Measurements from ENCODE around the gene ILK. TPM values are rescaled to one million over a fixed set of nuclear protein-coding genes. Genes with fewer than 3 reads are reported as not detected.
A peak's percentile ranks its signal among the peaks of the same experiment; 100 is the strongest.

ILK gene
- total RNA-seq, 2 experiments from 2014 or later: 65.2 to 65.7 TPM

DNA sequence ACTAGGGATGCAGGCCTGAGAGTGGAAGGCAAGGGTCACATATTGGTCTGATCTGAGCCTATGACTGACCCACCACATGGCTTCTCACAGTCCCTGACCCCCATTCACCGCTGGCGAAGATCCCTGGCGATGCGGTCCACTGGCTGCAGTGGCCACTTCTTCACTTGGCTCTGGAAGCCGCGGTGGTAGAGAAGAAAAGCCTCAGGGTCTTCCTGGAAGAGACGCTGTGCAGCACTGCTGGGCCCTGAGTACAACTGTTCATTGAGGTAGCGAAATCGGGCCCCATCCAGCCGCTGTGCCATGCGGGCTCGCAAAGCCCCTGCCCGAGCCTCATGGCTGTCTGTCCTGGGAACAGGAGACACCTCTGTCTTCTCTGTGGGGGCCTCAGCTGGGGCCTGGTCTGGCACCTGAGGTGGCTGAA is 2.5 kb upstream of the ILK start:
- H3K36me3 Mint-ChIP-seq (ENCODE audit: low read depth): peaks cover 28% of the 10 kb centered on the region

GRCh38 chr11:6602096-6602940 is 1.3 kb upstream of the ILK start:
- Mint-ChIP-seq H3K4me3 (no peak overlapping the region), H3K4me1 (ENCODE audit: low read depth) (peaks cover 30% of the 10 kb centered on the region), H3K9me3 (no peaks in the 10 kb centered on the region), H3K27ac (peak overlapping the region; percentile 47), H3K36me3 (ENCODE audit: low read depth) (peaks cover 24% of the 10 kb centered on the region), H3K27me3 (ENCODE audit: low read depth) (no peaks in the 10 kb centered on the region)
- DNase-seq: no peak
- intact Hi-C loops (cut with micrococcal nuclease): loop anchor here (10.0 kb wide), 1 partner anchor 912 kb away; the partner anchor contains the start of gene PPFIBP2
- CTCF ChIA-PET: interaction anchor here (0.9 to 4.6 kb wide), 5 partner anchors 16 to 155 kb away, joined by 3 to 37 read pairs (median 10); partner anchors contain the start of genes MRPL17 and TPP1

More for the DNA sequence above, 2.5 kb upstream of the ILK start:
- Mint-ChIP-seq H3K4me3 (no peak overlapping the region), H3K27me3 (ENCODE audit: low read depth) (no peaks in the 10 kb centered on the region), H3K27ac (no peak overlapping the region), H3K9me3 (no peaks in the 10 kb centered on the region), H3K4me1 (ENCODE audit: low read depth) (peaks cover 31% of the 10 kb centered on the region)
- DNase-seq: no peak
- CTCF ChIA-PET: interaction anchor here (4.6 kb wide), 1 partner anchor 83 kb away, joined by 37 read pairs; the partner anchor contains the start of gene MRPL17
- intact Hi-C loops (cut with micrococcal nuclease): loop anchor here (10.0 kb wide), 1 partner anchor 914 kb away; the partner anchor contains the start of gene PPFIBP2

DNA sequence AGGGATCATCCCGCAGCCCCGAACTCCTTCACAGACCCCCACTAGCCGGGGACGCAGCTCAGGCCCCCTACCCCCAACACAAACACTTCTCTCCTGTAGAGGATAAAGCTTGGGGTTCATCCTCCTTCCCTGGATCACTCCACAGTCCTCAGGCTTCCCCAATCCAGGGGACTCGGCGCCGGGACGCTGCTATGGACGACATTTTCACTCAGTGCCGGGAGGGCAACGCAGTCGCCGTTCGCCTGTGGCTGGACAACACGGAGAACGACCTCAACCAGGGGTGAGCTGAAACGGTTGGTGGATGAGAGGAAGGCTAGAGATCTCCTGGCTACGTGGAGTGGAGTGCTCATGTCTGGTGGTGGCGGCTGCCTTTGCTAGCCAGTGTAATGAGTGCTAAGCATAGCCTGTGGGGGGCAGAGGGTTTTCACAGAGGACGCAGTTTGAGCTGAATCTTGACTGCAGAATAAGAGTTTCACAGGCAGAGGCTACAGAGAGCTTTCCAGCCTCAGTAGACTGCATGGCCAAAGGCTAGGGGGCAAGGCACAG is 580 bp downstream of the ILK start:
- peaks cover 20% of the 10 kb centered on the region for H3K36me3 Mint-ChIP-seq (ENCODE audit: low read depth)
- peaks cover 33% of the 10 kb centered on the region for H3K4me1 Mint-ChIP-seq (ENCODE audit: low read depth)
- H3K27ac Mint-ChIP-seq: no peak overlapping the region
- no peak overlapping the region for H3K4me3 Mint-ChIP-seq
- DNase-seq: peak; percentile 76
- intact Hi-C loops (cut with micrococcal nuclease): loop anchor here (1.0 to 10.0 kb wide), 7 partner anchors 15 to 911 kb away; partner anchors contain the start of genes ARFIP2, MRPL17, PPFIBP2 and SMPD1
- H3K9me3 Mint-ChIP-seq: no peaks in the 10 kb centered on the region
- H3K27me3 Mint-ChIP-seq (ENCODE audit: low read depth): no peaks in the 10 kb centered on the region
- CTCF ChIA-PET: interaction anchor here (0.5 to 4.6 kb wide), 13 partner anchors 11 to 133 kb away, joined by 3 to 37 read pairs (median 5); partner anchors contain the start of genes MRPL17 and TPP1

- no peaks in the 10 kb centered on the region for H3K9me3 Mint-ChIP-seq
- DNase-seq: no peak
- H3K4me1 Mint-ChIP-seq (ENCODE audit: low read depth): peaks cover 32% of the 10 kb centered on the region
- no peaks in the 10 kb centered on the region for H3K27me3 Mint-ChIP-seq (ENCODE audit: low read depth)
- CTCF ChIA-PET: interaction anchor here (0.6 to 4.6 kb wide), 12 partner anchors 12 to 133 kb away, joined by 3 to 37 read pairs (median 6); partner anchors contain the start of genes MRPL17 and TPP1
- no peak overlapping the region for H3K4me3 Mint-ChIP-seq
- intact Hi-C loops (cut with micrococcal nuclease): loop anchor here (1.0 to 10.0 kb wide), 9 partner anchors 14 to 1068 kb away; partner anchors contain the start of genes ARFIP2, CYB5R2, MRPL17 and PPFIBP2
- H3K27ac Mint-ChIP-seq: no peak overlapping the region
- peaks cover 19% of the 10 kb centered on the region for H3K36me3 Mint-ChIP-seq (ENCODE audit: low read depth)
Observed at GRCh38 chr11:6604790-6605189, 1.2 kb downstream of the ILK start.

DNA sequence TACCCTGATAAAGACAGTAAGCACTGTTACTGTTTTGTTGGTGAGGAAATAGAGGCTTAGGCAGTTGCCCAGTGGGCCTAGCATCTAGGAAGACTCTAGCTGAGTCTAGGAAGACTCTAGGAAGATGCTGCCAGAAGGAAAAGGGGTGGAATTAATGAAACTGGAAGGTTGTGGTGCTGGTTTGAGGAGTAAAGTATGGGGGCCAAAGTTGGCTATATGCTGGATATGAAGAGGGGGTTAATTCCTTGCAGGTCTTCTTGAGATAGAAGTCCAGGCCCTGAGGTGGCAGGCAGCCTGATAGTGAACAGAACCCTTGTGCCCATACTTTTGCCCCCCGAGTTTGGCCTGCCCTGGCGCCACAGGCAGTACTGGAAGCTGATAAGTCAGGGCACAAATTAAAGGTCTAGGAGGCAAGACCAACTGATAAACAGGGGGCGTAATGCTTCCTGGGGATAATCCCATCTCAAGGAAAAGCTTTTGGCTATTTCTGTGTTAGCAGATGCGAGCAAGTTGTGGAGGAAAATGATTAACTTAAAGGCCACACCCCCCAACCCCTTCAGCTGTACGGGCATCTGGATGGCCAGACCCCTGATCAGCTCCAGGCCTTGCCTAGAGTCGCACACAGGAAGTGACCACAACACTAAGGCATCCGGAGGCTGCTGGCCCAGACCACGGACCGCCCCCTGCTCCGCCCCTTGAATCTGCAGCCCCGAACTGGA is 3.1 kb downstream of the ILK start:
- intact Hi-C loops (cut with micrococcal nuclease): loop anchor here (1.0 to 10.0 kb wide), 8 partner anchors 75 to 1066 kb away; partner anchors contain the start of genes CYB5R2, PPFIBP2, TRIM22 and TRIM5

DNA sequence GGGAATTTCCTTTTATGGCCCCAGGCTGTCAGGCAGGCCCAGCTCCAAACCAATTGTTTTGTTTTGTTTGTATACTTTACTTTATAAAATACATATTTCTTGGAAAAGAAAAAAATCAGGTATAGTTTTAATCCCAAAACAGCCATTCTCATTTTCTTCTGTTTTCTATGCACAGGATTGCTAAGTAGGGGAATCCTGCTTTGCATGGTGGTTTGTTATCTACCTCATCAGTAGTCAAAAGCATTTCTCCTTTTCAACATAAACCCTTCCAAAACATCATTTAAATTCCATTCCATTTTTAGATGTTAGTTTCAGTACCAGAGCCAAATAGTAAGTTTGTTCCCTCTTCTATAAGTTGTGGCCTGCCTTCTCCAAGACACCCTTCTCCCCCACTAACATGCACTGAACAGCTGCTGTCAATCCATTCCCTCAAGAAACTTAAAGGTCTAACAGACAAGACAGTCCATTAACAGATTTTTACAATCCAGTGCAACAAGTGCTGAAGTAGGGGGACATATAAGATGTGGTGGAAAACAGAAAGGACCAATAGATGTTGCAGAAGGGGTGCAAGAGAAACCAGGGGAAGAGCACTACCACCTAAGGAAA is 3.7 kb downstream of the ILK start:
- peaks cover 32% of the 10 kb centered on the region for H3K36me3 Mint-ChIP-seq (ENCODE audit: low read depth)
- H3K27me3 Mint-ChIP-seq (ENCODE audit: low read depth): no peaks in the 10 kb centered on the region
- H3K4me3 Mint-ChIP-seq: peak overlapping the region; percentile 39
- intact Hi-C loops (cut with micrococcal nuclease): loop anchor here (1.0 to 10.0 kb wide), 5 partner anchors 128 to 1065 kb away; partner anchors contain the start of genes CYB5R2, PPFIBP2, TRIM22 and TRIM5
- peak; percentile 21 for DNase-seq
- peaks cover 39% of the 10 kb centered on the region for H3K4me1 Mint-ChIP-seq (ENCODE audit: low read depth)
- H3K9me3 Mint-ChIP-seq: no peaks in the 10 kb centered on the region
- CTCF ChIA-PET: interaction anchor here (0.6 to 3.5 kb wide), 3 partner anchors 11 to 81 kb away, joined by 3 to 13 read pairs (median 4); partner anchors contain the start of gene MRPL17
- no peak overlapping the region for H3K27ac Mint-ChIP-seq

More for the DNA sequence above, 3.1 kb downstream of the ILK start:
- peak; percentile 68 for DNase-seq
- Mint-ChIP-seq H3K27me3 (ENCODE audit: low read depth) (no peaks in the 10 kb centered on the region), H3K36me3 (ENCODE audit: low read depth) (peaks cover 33% of the 10 kb centered on the region), H3K4me1 (ENCODE audit: low read depth) (peaks cover 45% of the 10 kb centered on the region), H3K4me3 (peak overlapping the region; percentile 57), H3K27ac (no peak overlapping the region), H3K9me3 (no peaks in the 10 kb centered on the region)
- CTCF ChIA-PET: interaction anchor here (0.6 to 3.5 kb wide), 2 partner anchors 77 to 81 kb away, joined by 3 to 13 read pairs; partner anchors contain the start of gene MRPL17

DNA sequence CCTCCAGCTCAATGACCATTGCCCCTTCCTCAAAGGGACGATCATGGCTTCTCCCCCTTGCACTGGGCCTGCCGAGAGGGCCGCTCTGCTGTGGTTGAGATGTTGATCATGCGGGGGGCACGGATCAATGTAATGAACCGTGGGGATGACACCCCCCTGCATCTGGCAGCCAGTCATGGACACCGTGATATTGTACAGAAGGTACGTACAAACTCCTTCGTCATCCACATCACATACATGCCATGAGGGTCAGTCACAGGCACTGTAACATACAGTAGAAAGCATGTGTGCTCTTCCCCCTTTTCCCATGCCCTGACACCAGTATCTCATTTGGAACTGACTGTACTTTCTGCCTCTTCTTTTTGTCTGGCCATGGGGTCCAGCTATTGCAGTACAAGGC is 4.4 kb downstream of the ILK start:
- Mint-ChIP-seq H3K4me3 (no peak overlapping the region), H3K9me3 (no peaks in the 10 kb centered on the region), H3K27me3 (ENCODE audit: low read depth) (no peaks in the 10 kb centered on the region), H3K4me1 (ENCODE audit: low read depth) (peaks cover 39% of the 10 kb centered on the region), H3K36me3 (ENCODE audit: low read depth) (peaks cover 32% of the 10 kb centered on the region), H3K27ac (peak overlapping the region; percentile 16)
- intact Hi-C loops (cut with micrococcal nuclease): loop anchor here (5.0 to 10.0 kb wide), 3 partner anchors 907 to 1064 kb away; partner anchors contain the start of genes CYB5R2, PPFIBP2, TRIM22 and TRIM5
- CTCF ChIA-PET: interaction anchor here (0.9 to 3.5 kb wide), 2 partner anchors 10 to 75 kb away, joined by 4 to 13 read pairs; partner anchors contain the start of gene MRPL17
- DNase-seq: no peak

DNA sequence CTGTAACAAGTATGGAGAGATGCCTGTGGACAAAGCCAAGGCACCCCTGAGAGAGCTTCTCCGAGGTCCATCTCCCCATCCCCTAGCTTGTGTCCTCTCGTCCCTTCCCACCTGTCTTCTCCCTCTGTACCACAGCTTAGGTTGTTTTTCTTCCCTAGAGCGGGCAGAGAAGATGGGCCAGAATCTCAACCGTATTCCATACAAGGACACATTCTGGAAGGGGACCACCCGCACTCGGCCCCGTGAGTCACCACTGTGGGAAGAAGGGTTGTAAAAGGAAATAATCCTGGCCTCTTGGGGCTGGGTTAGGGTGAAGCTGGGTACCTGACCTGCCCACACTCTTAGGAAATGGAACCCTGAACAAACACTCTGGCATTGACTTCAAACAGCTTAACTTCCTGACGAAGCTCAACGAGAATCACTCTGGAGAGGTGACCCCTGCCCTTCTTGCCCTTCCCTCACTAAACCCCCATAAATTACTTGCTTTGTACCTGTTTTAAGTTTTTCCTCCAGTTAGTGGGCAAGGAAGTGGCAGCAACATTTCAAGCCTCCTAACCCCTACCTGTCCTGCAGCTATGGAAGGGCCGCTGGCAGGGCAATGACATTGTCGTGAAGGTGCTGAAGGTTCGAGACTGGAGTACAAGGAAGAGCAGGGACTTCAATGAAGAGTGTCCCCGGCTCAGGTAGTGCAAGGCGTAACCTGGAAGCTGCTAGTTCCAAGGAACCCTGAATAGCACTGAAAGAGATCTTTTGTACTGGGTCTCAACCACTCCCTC is 5.3 kb downstream of the ILK start:
- intact Hi-C loops (cut with micrococcal nuclease): loop anchor here (5.0 to 10.0 kb wide), 3 partner anchors 906 to 1063 kb away; partner anchors contain the start of genes CYB5R2, PPFIBP2, TRIM22 and TRIM5
- H3K27ac Mint-ChIP-seq: no peak overlapping the region

GRCh38 chr11:6609502-6610015 is 6.0 kb downstream of the ILK start:
- no peak for DNase-seq
- Mint-ChIP-seq H3K27me3 (ENCODE audit: low read depth) (no peaks in the 10 kb centered on the region), H3K9me3 (no peaks in the 10 kb centered on the region), H3K4me1 (ENCODE audit: low read depth) (peaks cover 39% of the 10 kb centered on the region), H3K4me3 (peak overlapping the region; percentile 17), H3K27ac (peak overlapping the region; percentile 32), H3K36me3 (ENCODE audit: low read depth) (peaks cover 32% of the 10 kb centered on the region)
- CTCF ChIA-PET: interaction anchor here (1.6 to 3.5 kb wide), 2 partner anchors 9 to 74 kb away, joined by 6 to 13 read pairs; partner anchors contain the start of gene MRPL17
- intact Hi-C loops (cut with micrococcal nuclease): loop anchor here (5.0 to 10.0 kb wide), 3 partner anchors 905 to 1063 kb away; partner anchors contain the start of genes CYB5R2, PPFIBP2, TRIM22 and TRIM5

More for the DNA sequence above, 5.3 kb downstream of the ILK start:
- Mint-ChIP-seq H3K27me3 (ENCODE audit: low read depth) (no peaks in the 10 kb centered on the region), H3K9me3 (no peaks in the 10 kb centered on the region), H3K36me3 (ENCODE audit: low read depth) (peaks cover 32% of the 10 kb centered on the region), H3K4me1 (ENCODE audit: low read depth) (peaks cover 39% of the 10 kb centered on the region), H3K4me3 (no peak overlapping the region)
- no peak for DNase-seq
- CTCF ChIA-PET: interaction anchor here (0.7 to 3.5 kb wide), 3 partner anchors 9 to 74 kb away, joined by 3 to 13 read pairs (median 6); partner anchors contain the start of gene MRPL17

- intact Hi-C loops (cut with micrococcal nuclease): no loop called here
- Mint-ChIP-seq H3K4me1 (ENCODE audit: low read depth) (peaks cover 39% of the 10 kb centered on the region), H3K36me3 (ENCODE audit: low read depth) (peaks cover 36% of the 10 kb centered on the region), H3K4me3 (peak overlapping the region; percentile 87), H3K27me3 (ENCODE audit: low read depth) (no peaks in the 10 kb centered on the region), H3K9me3 (no peaks in the 10 kb centered on the region), H3K27ac (peak overlapping the region; percentile 90)
- no peak for DNase-seq
- CTCF ChIA-PET: interaction anchor here (1.0 to 3.5 kb wide), 2 partner anchors 72 to 135 kb away, joined by 3 to 20 read pairs; partner anchors contain the start of gene MRPL17
Observed at GRCh38 chr11:6610591-6610990, 7.0 kb downstream of the ILK start.

Data from activated naive CD4-positive, alpha-beta T cell treated with anti-CD3 and anti-CD28 coated beads for 36 hours (primary cell).